Endothelial cell of umbilical vein (primary cell): ENCODE results near the gene LHX3. TPM values are rescaled to one million over a fixed set of nuclear protein-coding genes. Genes with fewer than 3 reads are reported as not detected.

ENCODE experiments used
- BruUV-seq: library from RNA; stranded (reverse); fragments of 400-500 nt; replicated peaks from 2 replicates; lab custom pipeline; 2021; lab: Mats Ljungman, UMichigan
- CTCF ChIA-PET: fragments of 300-600, 350-600 bp; sonication (Branson Sonifier 250); formaldehyde crosslinking; loops from one replicate; lab custom pipeline; 2021; ENCODE audit warnings: antibody characterized with exemption, inconsistent platforms; lab: Charles Lee
- POLR2A ChIA-PET: fragments of 300-600, 350-600 bp; sonication (Branson Sonifier 250); formaldehyde crosslinking; loops from one replicate; lab custom pipeline; 2021; ENCODE audit warnings: antibody characterized with exemption, inconsistent platforms; lab: Charles Lee
- DNase-seq: peaks from one replicate; pipeline ENCODE4 v3.0.0-alpha.2; 2011; ENCODE audit warnings: low read depth, low spot score
- FAIRE-seq: peaks from 2 replicates; lab custom pipeline; 2011; peaks lifted over from hg19 to GRCh38; lab: Jason Lieb, UNC
- H2AFZ ChIP-seq: 2 replicates; pipeline ENCODE4 v1.6.0; 2012; ENCODE audit warnings: low read depth, low read length, control low read depth, inconsistent platforms
- H3K27ac ChIP-seq: 2 replicates; pipeline ENCODE4 v1.5.1; 2011; ENCODE audit warnings: low read depth, mild to moderate bottlenecking, control low read depth, low read length, moderate library complexity; ENCODE audit not compliant: insufficient read depth
- H3K27me3 ChIP-seq, 2 experiments: 2 replicates each; pipeline versions ENCODE4 v1.6.0 to v1.6.1; 2011; ENCODE audit warnings: low read length in 2 of 2, mixed read lengths in 1 of 2; ENCODE audit not compliant: control insufficient read depth in 2 of 2, insufficient read depth in 2 of 2
- H3K36me3 ChIP-seq, 2 experiments: 2 replicates in 1 of 2; 3 replicates in 1 of 2; pipeline ENCODE4 v1.5.1; 2011; ENCODE audit warnings: low read length in 2 of 2, mild to moderate bottlenecking in 1 of 2, moderate library complexity in 1 of 2; ENCODE audit not compliant: control insufficient read depth in 2 of 2, insufficient read depth in 2 of 2; ENCODE audit errors: extremely low read depth in 1 of 2
- H3K4me1 ChIP-seq: 3 replicates; pipeline ENCODE4 v1.5.1; 2011; ENCODE audit warnings: mild to moderate bottlenecking, low read length; ENCODE audit not compliant: control insufficient read depth, insufficient read depth; ENCODE audit errors: extremely low read depth
- H3K4me2 ChIP-seq: 2 replicates; pipeline ENCODE4 v1.6.1; 2011; ENCODE audit warnings: low read length, control low read depth, mixed read lengths; ENCODE audit not compliant: insufficient read depth
- H3K4me3 ChIP-seq, 3 experiments: fragments of 200-600 bp in 1 of 3; sonication (generic), shearing (Covaris generic) in 1 of 3; replicated peaks in 1 of 3; 2 replicates each; pipeline ENCODE4 v1.5.1; 2011 to 2016; ENCODE audit warnings: control low read depth in 3 of 3, low read length in 3 of 3, mild to moderate bottlenecking in 2 of 3, inconsistent platforms in 1 of 3, low read depth in 1 of 3, moderate library complexity in 1 of 3; ENCODE audit not compliant: insufficient read depth in 1 of 3
- H3K79me2 ChIP-seq: 2 replicates; pipeline ENCODE4 v1.6.0; 2012; ENCODE audit warnings: low read length, inconsistent platforms; ENCODE audit not compliant: control insufficient read depth, insufficient read depth
- H3K9ac ChIP-seq: replicated peaks from 2 replicates; pipeline ENCODE3; 2011; ENCODE audit warnings: low read length, control low read depth; ENCODE audit not compliant: insufficient read depth; ENCODE audit errors: extremely low read depth
- H3K9me1 ChIP-seq: replicated peaks from 3 replicates; pipeline ENCODE4 v1.6.0; 2011; ENCODE audit warnings: mild to moderate bottlenecking, low read length; ENCODE audit not compliant: control insufficient read depth, insufficient read depth; ENCODE audit errors: extremely low read depth
- H3K9me3 ChIP-seq: replicated peaks from 2 replicates; pipeline ENCODE4 v1.5.1; 2012; ENCODE audit warnings: low read length, inconsistent platforms; ENCODE audit not compliant: control insufficient read depth, insufficient read depth
- H4K20me1 ChIP-seq: replicated peaks from 2 replicates; pipeline ENCODE3; 2011; ENCODE audit warnings: mild to moderate bottlenecking, low read length; ENCODE audit not compliant: control insufficient read depth, insufficient read depth; ENCODE audit errors: extremely low read depth
- EZH2 ChIP-seq: IDR thresholded peaks from 2 replicates; pipeline ENCODE4 v1.6.1; 2012; ENCODE audit warnings: borderline replicate concordance, low read depth, mild to moderate bottlenecking, moderate library complexity, low read length, inconsistent platforms; ENCODE audit not compliant: severe bottlenecking
- GATA2 ChIP-seq: IDR thresholded peaks from 2 replicates; pipeline ENCODE4 v1.7.0; 2011; ENCODE audit warnings: low read depth, mild to moderate bottlenecking, moderate library complexity, mixed read lengths, low read length; ENCODE audit not compliant: insufficient read length, insufficient read depth
- JUN ChIP-seq: IDR thresholded peaks from 2 replicates; pipeline ENCODE4 v1.6.1; 2011; ENCODE audit warnings: borderline replicate concordance, low read depth; ENCODE audit not compliant: insufficient read length, insufficient read depth
- MYC ChIP-seq: IDR thresholded peaks from one replicate; pipeline ENCODE4 v1.6.1; 2011; ENCODE audit warnings: mild to moderate bottlenecking, low read depth, low read length
- POLR2A ChIP-seq: IDR thresholded peaks from 2 replicates; pipeline ENCODE4 v1.6.1; 2012; ENCODE audit warnings: low read depth, mild to moderate bottlenecking, control low read depth, low read length
- POLR2AphosphoS5 ChIP-seq: IDR thresholded peaks from 2 replicates; pipeline ENCODE4 v1.6.1; 2012; ENCODE audit warnings: low read depth, mild to moderate bottlenecking, control low read depth, low read length, moderate library complexity; ENCODE audit not compliant: insufficient read depth
- dilution Hi-C: fragments of 300-500 bp; cut with MboI; formaldehyde crosslinking; loops from one replicate; pipeline ENCODE4 v1.15.0; 2019; ENCODE audit warnings: low sequenced_read_pairs; ENCODE audit not compliant: extremely low pct_ligation_motif_present
- intact Hi-C: fragments of 100-400 bp; cut with micrococcal nuclease; formaldehyde crosslinking; loops from one replicate; pipeline ENCODE4 v1.10.0; 2022
- polyA plus RNA-seq, 4 experiments: library from polyadenylated mRNA; depleted of rRNA in 3 of 4; stranded (reverse) in 3 of 4; unstranded in 1 of 4; fragments of >200 nt; gene quantifications; 2 replicates each; pipeline versions ENCODE4 v1.2.1 to v1.2.3, GENCODE V29; 2011 to 2012; ENCODE audit warnings: missing spikeins in 1 of 4
- total RNA-seq: library from RNA; stranded (reverse); gene quantifications from 2 replicates; pipeline ENCODE4 v1.2.3, GENCODE V29; 2021
- TF ChIP-seq, protein P1 (sequence below): IDR thresholded peaks from 2 replicates; pipeline ENCODE4 v1.6.1; 2011; ENCODE audit not compliant: insufficient read depth, insufficient read length
- TF ChIP-seq, protein P2 (sequence below), 2 donors: IDR thresholded peaks; 1 replicate in 1 of 2; 2 replicates in 1 of 2; pipeline ENCODE4 v1.5.1; 2011; ENCODE audit warnings: low read length in 2 of 2, mild to moderate bottlenecking in 2 of 2, moderate library complexity in 2 of 2, control low read depth in 1 of 2, inconsistent platforms in 1 of 2, low read depth in 1 of 2; ENCODE audit not compliant: insufficient read depth in 1 of 2; ENCODE audit errors: extremely low read depth in 1 of 2

Gene LHX3
- total and polyA plus RNA-seq, 2 donors (not counting 3 experiments of a cell fraction or from before 2014, with no cell fraction given), result not detected

DNA sequence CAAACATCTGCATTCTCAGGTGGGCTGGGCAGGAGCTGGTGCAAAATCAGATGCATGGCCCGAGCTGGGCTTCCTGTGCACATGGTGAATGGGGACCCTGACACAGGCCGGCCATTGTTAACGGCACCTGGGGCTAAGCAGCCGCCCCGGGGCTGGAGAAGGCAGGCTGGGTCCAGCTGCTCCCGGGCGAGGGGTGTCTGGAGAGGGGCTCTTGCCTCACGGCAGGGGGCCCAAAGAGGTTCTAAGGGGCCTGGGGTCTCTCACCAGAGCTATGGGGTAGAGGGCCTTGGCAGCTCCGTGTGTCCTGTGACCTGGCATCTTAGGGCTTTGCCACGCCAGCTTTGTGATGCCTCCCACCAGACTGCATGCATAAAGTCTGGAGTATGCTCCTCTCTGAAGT, 45.7 kb upstream of the LHX3 start:
- Histone ChIP-seq H3K9me3 (no peaks in the 10 kb centered on the region), H3K4me1 (no peaks in the 10 kb centered on the region), H3K79me2 (no peaks in the 10 kb centered on the region), H3K27ac (no peak overlapping the region), H3K27me3 (peaks cover 0 to 8% of the 10 kb centered on the region in 2 experiments), H3K9me1 (no peaks in the 10 kb centered on the region), H3K4me2 (no peak overlapping the region), H2AFZ (no peak overlapping the region), H3K36me3 (no peaks in the 10 kb centered on the region), H4K20me1 (no peaks in the 10 kb centered on the region), H3K9ac (no peak overlapping the region), H3K4me3 (no peak overlapping the region)
- intact Hi-C loops, result no loop called here
- ChIA-PET POLR2A (no interaction called here), CTCF (interaction anchor here (1.7 to 1.9 kb wide), 2 partner anchors 10 to 16 kb away, joined by 4 read pairs; no protein-coding TSS in a partner anchor)
- FAIRE-seq, result no peak
- no TSS peak for BruUV-seq
- dilution Hi-C loops, result no loop called here
- DNase-seq, result no peak
- TF ChIP-seq JUN, result no peak
- TF ChIP-seq, protein P1, sequence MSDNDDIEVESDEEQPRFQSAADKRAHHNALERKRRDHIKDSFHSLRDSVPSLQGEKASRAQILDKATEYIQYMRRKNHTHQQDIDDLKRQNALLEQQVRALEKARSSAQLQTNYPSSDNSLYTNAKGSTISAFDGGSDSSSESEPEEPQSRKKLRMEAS, result no peak
- no peak for TF ChIP-seq MYC
- no peak for TF ChIP-seq GATA2
- no peak for TF ChIP-seq POLR2A
- TF ChIP-seq, protein P2, sequence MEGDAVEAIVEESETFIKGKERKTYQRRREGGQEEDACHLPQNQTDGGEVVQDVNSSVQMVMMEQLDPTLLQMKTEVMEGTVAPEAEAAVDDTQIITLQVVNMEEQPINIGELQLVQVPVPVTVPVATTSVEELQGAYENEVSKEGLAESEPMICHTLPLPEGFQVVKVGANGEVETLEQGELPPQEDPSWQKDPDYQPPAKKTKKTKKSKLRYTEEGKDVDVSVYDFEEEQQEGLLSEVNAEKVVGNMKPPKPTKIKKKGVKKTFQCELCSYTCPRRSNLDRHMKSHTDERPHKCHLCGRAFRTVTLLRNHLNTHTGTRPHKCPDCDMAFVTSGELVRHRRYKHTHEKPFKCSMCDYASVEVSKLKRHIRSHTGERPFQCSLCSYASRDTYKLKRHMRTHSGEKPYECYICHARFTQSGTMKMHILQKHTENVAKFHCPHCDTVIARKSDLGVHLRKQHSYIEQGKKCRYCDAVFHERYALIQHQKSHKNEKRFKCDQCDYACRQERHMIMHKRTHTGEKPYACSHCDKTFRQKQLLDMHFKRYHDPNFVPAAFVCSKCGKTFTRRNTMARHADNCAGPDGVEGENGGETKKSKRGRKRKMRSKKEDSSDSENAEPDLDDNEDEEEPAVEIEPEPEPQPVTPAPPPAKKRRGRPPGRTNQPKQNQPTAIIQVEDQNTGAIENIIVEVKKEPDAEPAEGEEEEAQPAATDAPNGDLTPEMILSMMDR (IDR thresholded peaks at IDR 0.05; ENCODE audit: extremely low read depth in 1 of 2, insufficient read depth in 1 of 2, low read depth in 1 of 2, low read length in 2 of 2), result no peak
- no peak for TF ChIP-seq POLR2AphosphoS5
- no peak for TF ChIP-seq EZH2
